WTC11 (cell line): ENCODE data around the gene FAM199X. TPM values are rescaled to one million over a fixed set of nuclear protein-coding genes. Genes with fewer than 3 reads are reported as not detected.
A peak's percentile ranks its signal among the peaks of the same experiment; 100 is the strongest.

Experiments used
- ATAC-seq: fragments of 200-7000 bp; cut with Tn5 transposase; 2 replicates; pipeline ENCODE4 v1.10.0; 2021; ENCODE audit warnings: mild to moderate bottlenecking, moderate library complexity
- CTCF ChIA-PET: fragments of 300-600 bp; sonication (Branson Sonifier 250); formaldehyde crosslinking; loops from one replicate; lab custom pipeline; 2021; ENCODE audit warnings: antibody characterized with exemption; lab: Charles Lee
- POLR2A ChIA-PET: fragments of 350-600 bp; sonication (Branson Sonifier 250); formaldehyde crosslinking; loops from one replicate; lab custom pipeline; 2021; ENCODE audit warnings: antibody characterized with exemption; lab: Charles Lee
- DNase-seq: peaks from one replicate; pipeline ENCODE4 v3.0.0; 2021; ENCODE audit warnings: low spot score
- H3K27ac Mint-ChIP-seq: 2 replicates; pipeline ENCODE4 v1.8.0; 2021; ENCODE audit warnings: mixed read lengths
- H3K27me3 Mint-ChIP-seq: 2 replicates; pipeline ENCODE4 v1.8.0; 2021; ENCODE audit warnings: low read depth, mild to moderate bottlenecking, moderate library complexity, mixed read lengths
- H3K36me3 Mint-ChIP-seq: 2 replicates; pipeline ENCODE4 v1.8.0; 2021; ENCODE audit warnings: mixed read lengths
- H3K4me1 Mint-ChIP-seq: 2 replicates; pipeline ENCODE4 v1.8.0; 2022; ENCODE audit warnings: mixed read lengths
- H3K4me3 Mint-ChIP-seq: 2 replicates; pipeline ENCODE4 v1.8.0; 2021; ENCODE audit warnings: mild to moderate bottlenecking, moderate library complexity, mixed read lengths
- H3K9me3 Mint-ChIP-seq: 2 replicates; pipeline ENCODE4 v1.8.0; 2021; ENCODE audit warnings: mixed read lengths
- CDX4 ChIP-seq: fragments of 250-450 bp; sonication (Bioruptor Pico); IDR thresholded peaks from 2 replicates; pipeline ENCODE4 v1.9.0; 2021; ENCODE audit warnings: moderate library complexity, mild to moderate bottlenecking, inconsistent platforms, borderline replicate concordance
- CREM ChIP-seq: sonication (generic); formaldehyde crosslinking; IDR thresholded peaks from 2 replicates; pipeline ENCODE4 v1.8.1; 2022; ENCODE audit warnings: mild to moderate bottlenecking, missing genetic modification reagents, moderate library complexity
- CTCF ChIP-seq: fragments of 200-600 bp; IDR thresholded peaks from 2 replicates; pipeline ENCODE4 v1.8.0; 2022; ENCODE audit warnings: antibody characterized with exemption
- GABPB1 ChIP-seq: sonication (generic); formaldehyde crosslinking; IDR thresholded peaks from 2 replicates; pipeline ENCODE4 v1.8.1; 2023; ENCODE audit warnings: mild to moderate bottlenecking, missing genetic modification reagents
- HMGA2 ChIP-seq: fragments of 250-450 bp; sonication (Bioruptor Pico); IDR thresholded peaks from 2 replicates; pipeline ENCODE4 v1.4.0; 2021; ENCODE audit warnings: mild to moderate bottlenecking, moderate library complexity
- MAX ChIP-seq: sonication (generic); formaldehyde crosslinking; IDR thresholded peaks from 2 replicates; pipeline ENCODE4 v1.8.0; 2022; ENCODE audit warnings: mild to moderate bottlenecking, missing genetic modification reagents
- MYBL2 ChIP-seq: sonication (generic); formaldehyde crosslinking; IDR thresholded peaks from 2 replicates; pipeline ENCODE4 v1.8.1; 2023; ENCODE audit warnings: mild to moderate bottlenecking, moderate library complexity, missing genetic modification reagents
- NFYB ChIP-seq: sonication (generic); formaldehyde crosslinking; conservative IDR thresholded peaks from 2 replicates; pipeline ENCODE4 v1.8.0; 2022; ENCODE audit warnings: low read depth, missing genetic modification reagents
- PRDM15 ChIP-seq: sonication (generic); formaldehyde crosslinking; IDR thresholded peaks from 2 replicates; pipeline ENCODE4 v1.8.0; 2022; ENCODE audit warnings: missing genetic modification reagents
- PRRX2 ChIP-seq: fragments of 250-450 bp; sonication (Bioruptor Pico); IDR thresholded peaks from 2 replicates; pipeline ENCODE4 v1.8.0; 2021; ENCODE audit warnings: mild to moderate bottlenecking
- SMAD4 ChIP-seq: sonication (generic); formaldehyde crosslinking; IDR thresholded peaks from 2 replicates; pipeline ENCODE4 v1.8.0; 2022; ENCODE audit warnings: mild to moderate bottlenecking, missing genetic modification reagents
- USF2 ChIP-seq: sonication (generic); formaldehyde crosslinking; IDR thresholded peaks from 2 replicates; pipeline ENCODE4 v1.8.1; 2023; ENCODE audit warnings: mild to moderate bottlenecking, missing genetic modification reagents, moderate library complexity
- ZBTB21 ChIP-seq: sonication (generic); formaldehyde crosslinking; IDR thresholded peaks from 2 replicates; pipeline ENCODE4 v1.8.1; 2023; ENCODE audit warnings: mild to moderate bottlenecking, missing genetic modification reagents, borderline replicate concordance
- ZMAT4 ChIP-seq: fragments of 250-450 bp; sonication (Bioruptor Pico); IDR thresholded peaks from 2 replicates; pipeline ENCODE4 v1.9.0; 2021; ENCODE audit warnings: mild to moderate bottlenecking
- ZNF232 ChIP-seq: sonication (generic); formaldehyde crosslinking; IDR thresholded peaks from 2 replicates; pipeline ENCODE4 v1.8.0; 2022; ENCODE audit warnings: mild to moderate bottlenecking, missing genetic modification reagents
- ZNF317 ChIP-seq: sonication (generic); formaldehyde crosslinking; IDR thresholded peaks from 2 replicates; pipeline ENCODE4 v1.8.1; 2023; ENCODE audit warnings: low read depth, mild to moderate bottlenecking, moderate library complexity, missing genetic modification reagents, borderline replicate concordance
- ZNF423 ChIP-seq: fragments of 250-450 bp; sonication (Bioruptor Pico); IDR thresholded peaks from 2 replicates; pipeline ENCODE4 v2.1.2; 2022; ENCODE audit warnings: mild to moderate bottlenecking, moderate library complexity
- ZNF671 ChIP-seq: fragments of 250-450 bp; sonication (Bioruptor Pico); IDR thresholded peaks from 2 replicates; pipeline ENCODE4 v1.8.0; 2021; ENCODE audit warnings: mild to moderate bottlenecking
- total RNA-seq: library from RNA; stranded (reverse); gene quantifications from 3 replicates; pipeline ENCODE4 v1.2.3, GENCODE V29; 2021

Gene FAM199X
- total RNA-seq, 1 experiment from 2014 or later: 14.5 TPM

- no peak for TF ChIP-seq CDX4
- TF ChIP-seq MAX (CRISPR knock-in tag): no peak
- TF ChIP-seq ZNF671 (CRISPR knock-in tag): no peak
Measured at GRCh38 chrX:104195013-104195412, 28.8 kb downstream of the FAM199X start (continued).

- no peaks in the 10 kb centered on the region for H3K9me3 Mint-ChIP-seq
- no peak for DNase-seq
- CTCF ChIA-PET: interaction anchor here (0.8 to 3.6 kb wide), 11 partner anchors 10 to 175 kb away, joined by 3 to 40 read pairs (median 4); partner anchors contain the start of genes ESX1 and SLC25A53
- 0 out of 2 replicates have a peak, but pooled peaks have one; percentile 31 for TF ChIP-seq CTCF
- no peak for TF ChIP-seq CREM (CRISPR knock-in tag)
- POLR2A ChIA-PET: no interaction called here
- H3K4me1 Mint-ChIP-seq: no peaks in the 10 kb centered on the region
- ATAC-seq: no peak
- no peak overlapping the region for H3K4me3 Mint-ChIP-seq
- H3K27me3 Mint-ChIP-seq: no peaks in the 10 kb centered on the region
- no peak overlapping the region for H3K27ac Mint-ChIP-seq
- H3K36me3 Mint-ChIP-seq: peaks cover 5% of the 10 kb centered on the region
Measured at GRCh38 chrX:104195489-104196084, 29.3 kb downstream of the FAM199X start.

- no peaks in the 10 kb centered on the region for H3K4me1 Mint-ChIP-seq
- DNase-seq: no peak
- no peaks in the 10 kb centered on the region for H3K36me3 Mint-ChIP-seq
- peaks cover 9% of the 10 kb centered on the region for H3K27me3 Mint-ChIP-seq
- CTCF ChIA-PET: interaction anchor here (0.8 to 1.9 kb wide), 2 partner anchors 10 to 65 kb away, joined by 3 to 4 read pairs; no protein-coding TSS in a partner anchor
- no peak for ATAC-seq
- POLR2A ChIA-PET: no interaction called here
- no peak overlapping the region for H3K27ac Mint-ChIP-seq
- H3K9me3 Mint-ChIP-seq: no peaks in the 10 kb centered on the region
- H3K4me3 Mint-ChIP-seq: no peak overlapping the region
- TF ChIP-seq CTCF: no peak
- no peak for TF ChIP-seq ZBTB21 (CRISPR knock-in tag)
- no peak for TF ChIP-seq ZMAT4
- TF ChIP-seq MYBL2 (CRISPR knock-in tag): no peak
- TF ChIP-seq PRRX2 (CRISPR knock-in tag): no peak
- TF ChIP-seq ZNF232: no peak
- no peak for TF ChIP-seq SMAD4 (CRISPR knock-in tag)
- no peak for TF ChIP-seq NFYB (CRISPR knock-in tag)
Measured at GRCh38 chrX:104205548-104205947, 39.3 kb downstream of the FAM199X start.

GRCh38 chrX:104211187-104211586 is 44.9 kb downstream of the FAM199X start:
- no peaks in the 10 kb centered on the region for H3K9me3 Mint-ChIP-seq
- H3K36me3 Mint-ChIP-seq: no peaks in the 10 kb centered on the region
- ChIA-PET POLR2A (no interaction called here), CTCF (no interaction called here)
- H3K27me3 Mint-ChIP-seq: peaks cover 16% of the 10 kb centered on the region
- H3K4me1 Mint-ChIP-seq: no peaks in the 10 kb centered on the region
- DNase-seq: no peak
- no peak overlapping the region for H3K4me3 Mint-ChIP-seq
- H3K27ac Mint-ChIP-seq: no peak overlapping the region
- ATAC-seq: no peak
- no peak for TF ChIP-seq ZNF317 (CRISPR knock-in tag)
- no peak for TF ChIP-seq HMGA2 (CRISPR knock-in tag)
- no peak for TF ChIP-seq USF2 (CRISPR knock-in tag)
- TF ChIP-seq GABPB1 (CRISPR knock-in tag): no peak
- TF ChIP-seq ZNF423 (CRISPR knock-in tag): no peak
- no peak for TF ChIP-seq PRDM15 (CRISPR knock-in tag)
